ENCODE results near the gene GLCE. TPM values are rescaled to one million over a fixed set of nuclear protein-coding genes. Genes with fewer than 3 reads are reported as not detected.
"Not testable (repeated sequence)": the region's sequence is repeated elsewhere in the genome, so short reads cannot be mapped to it uniquely, and the experiment has no call there.

GLCE gene
- total and polyA plus RNA-seq, 5 experiments from 2014 or later = 5.2 to 8.3 (median 5.8) TPM

GRCh38 chr15:69167218-69167846 is 6.9 kb downstream of the GLCE start:
- no peak for DNase-seq
- H3K9me3 Mint-ChIP-seq = no peaks in the 10 kb centered on the region
- no peaks in the 10 kb centered on the region for H3K27me3 Mint-ChIP-seq
- POLR2A ChIA-PET = interaction anchor here (0.7 kb wide), 1 partner anchor 126 kb away, joined by 3 read pairs; no protein-coding TSS in a partner anchor
- peaks cover 2 to 11% (median 3%) of the 10 kb centered on the region in 4 donors for H3K4me1 Mint-ChIP-seq
- H3K27ac Mint-ChIP-seq = no peak overlapping the region
- H3K4me3 Mint-ChIP-seq = no peak overlapping the region
- H3K36me3 Mint-ChIP-seq = no peaks in the 10 kb centered on the region
- ATAC-seq = no peak

- H3K9me3 Mint-ChIP-seq, DNase-seq, H3K27ac Mint-ChIP-seq, POLR2A ChIA-PET, H3K27me3 Mint-ChIP-seq, ATAC-seq, H3K36me3 Mint-ChIP-seq, H3K4me3 Mint-ChIP-seq, H3K4me1 Mint-ChIP-seq: not testable (repeated sequence)
These were observed 7.9 kb downstream of the GLCE start for GRCh38 chr15:69168361-69168760.

- DNase-seq, POLR2A ChIA-PET, ATAC-seq, H3K4me1 Mint-ChIP-seq, H3K27me3 Mint-ChIP-seq, H3K4me3 Mint-ChIP-seq, H3K36me3 Mint-ChIP-seq, H3K27ac Mint-ChIP-seq, H3K9me3 Mint-ChIP-seq: not testable (repeated sequence)
These were observed 9.1 kb downstream of the GLCE start for GRCh38 chr15:69169540-69169939.

- H3K9me3 Mint-ChIP-seq = no peaks in the 10 kb centered on the region
- ATAC-seq = no peak
- POLR2A ChIA-PET = no interaction called here
- H3K36me3 Mint-ChIP-seq = peaks cover 0 to 3% (median 0%) of the 10 kb centered on the region in 3 donors
- no peak overlapping the region for H3K4me3 Mint-ChIP-seq
- H3K4me1 Mint-ChIP-seq = peaks cover 0 to 5% (median 2%) of the 10 kb centered on the region in 4 donors
- no peaks in the 10 kb centered on the region for H3K27me3 Mint-ChIP-seq
- no peak for DNase-seq
- peak overlapping the region in 1 of 10 donors; percentile 34 for H3K27ac Mint-ChIP-seq
These were observed 10.2 kb downstream of the GLCE start for GRCh38 chr15:69170597-69170996.

- Mint-ChIP-seq H3K27me3 (no peaks in the 10 kb centered on the region), H3K4me3 (no peak overlapping the region), H3K36me3 (peaks cover 0 to 3% (median 0%) of the 10 kb centered on the region in 3 donors), H3K9me3 (no peaks in the 10 kb centered on the region), H3K4me1 (peaks cover 0 to 5% (median 0%) of the 10 kb centered on the region in 4 donors), H3K27ac (no peak overlapping the region)
- POLR2A ChIA-PET = no interaction called here
- DNase-seq (no peak), ATAC-seq (no peak)
These were observed 12.4 kb downstream of the GLCE start for GRCh38 chr15:69172847-69173246.

GRCh38 chr15:69175536-69175935 is 15.1 kb downstream of the GLCE start:
- no peak overlapping the region for H3K27ac Mint-ChIP-seq
- no peak overlapping the region for H3K4me3 Mint-ChIP-seq
- peaks cover 0 to 3% (median 0%) of the 10 kb centered on the region in 3 donors for H3K36me3 Mint-ChIP-seq
- H3K27me3 Mint-ChIP-seq = no peaks in the 10 kb centered on the region
- ATAC-seq (no peak), DNase-seq (no peak)
- peaks cover 0 to 6% (median 0%) of the 10 kb centered on the region in 4 donors for H3K4me1 Mint-ChIP-seq
- POLR2A ChIA-PET = no interaction called here
- H3K9me3 Mint-ChIP-seq = no peaks in the 10 kb centered on the region

- peaks cover 0 to 6% (median under 1%) of the 10 kb centered on the region in 4 donors for H3K4me1 Mint-ChIP-seq
- ATAC-seq (no peak), DNase-seq (no peak)
- POLR2A ChIA-PET = no interaction called here
- H3K27me3 Mint-ChIP-seq = no peaks in the 10 kb centered on the region
- no peaks in the 10 kb centered on the region for H3K9me3 Mint-ChIP-seq
- H3K27ac Mint-ChIP-seq = no peak overlapping the region
- no peak overlapping the region for H3K4me3 Mint-ChIP-seq
- no peaks in the 10 kb centered on the region for H3K36me3 Mint-ChIP-seq
These were observed 21.0 kb downstream of the GLCE start for GRCh38 chr15:69181424-69181823.

- H3K27me3 Mint-ChIP-seq = no peaks in the 10 kb centered on the region
- H3K36me3 Mint-ChIP-seq = peaks cover 0 to 13% (median 10%) of the 10 kb centered on the region in 3 donors
- H3K9me3 Mint-ChIP-seq = peaks cover 2 to 20% (median 5%) of the 10 kb centered on the region in 9 donors
- H3K4me1 Mint-ChIP-seq = peaks cover 0 to 6% (median 0%) of the 10 kb centered on the region in 4 donors
- DNase-seq = no peak
- no peak overlapping the region for H3K27ac Mint-ChIP-seq
- no peak for ATAC-seq
- H3K4me3 Mint-ChIP-seq = no peak overlapping the region
- POLR2A ChIA-PET = no interaction called here
These were observed 24.8 kb downstream of the GLCE start for GRCh38 chr15:69185216-69185615.

- no peak for DNase-seq
- H3K27ac Mint-ChIP-seq = no peak overlapping the region
- no peak overlapping the region for H3K4me3 Mint-ChIP-seq
- H3K27me3 Mint-ChIP-seq = no peaks in the 10 kb centered on the region
- POLR2A ChIA-PET = no interaction called here
- H3K9me3 Mint-ChIP-seq = peaks cover 2 to 25% (median 9%) of the 10 kb centered on the region in 9 donors
- H3K36me3 Mint-ChIP-seq = peaks cover 0 to 16% (median 10%) of the 10 kb centered on the region in 3 donors
- H3K4me1 Mint-ChIP-seq = peaks cover 0 to 6% (median 0%) of the 10 kb centered on the region in 4 donors
- ATAC-seq = no peak
These were observed 25.3 kb downstream of the GLCE start for GRCh38 chr15:69185706-69186105.

GRCh38 chr15:69189157-69189556 is 28.7 kb downstream of the GLCE start:
- Mint-ChIP-seq H3K4me1 (peaks cover 0 to 6% (median 4%) of the 10 kb centered on the region in 4 donors), H3K36me3 (peaks cover 0 to 22% (median 16%) of the 10 kb centered on the region in 3 donors), H3K4me3 (no peak overlapping the region), H3K27me3 (no peaks in the 10 kb centered on the region), H3K9me3 (peaks cover 2 to 31% (median 16%) of the 10 kb centered on the region in 9 donors), H3K27ac (no peak overlapping the region)
- DNase-seq (no peak), ATAC-seq (no peak)
- POLR2A ChIA-PET = no interaction called here

- Mint-ChIP-seq H3K27ac (no peak overlapping the region), H3K4me3 (no peak overlapping the region), H3K9me3 (peaks cover 2 to 31% (median 16%) of the 10 kb centered on the region in 9 donors), H3K36me3 (peaks cover 0 to 22% (median 16%) of the 10 kb centered on the region in 3 donors), H3K27me3 (no peaks in the 10 kb centered on the region), H3K4me1 (peaks cover 2 to 9% (median 4%) of the 10 kb centered on the region in 4 donors)
- no peak for ATAC-seq
- DNase-seq = no peak
- POLR2A ChIA-PET = no interaction called here
These were observed 29.7 kb downstream of the GLCE start for GRCh38 chr15:69190091-69190490.

GRCh38 chr15:69190504-69190903 is 30.1 kb downstream of the GLCE start:
- ATAC-seq = no peak

GRCh38 chr15:69194025-69194827 is 33.8 kb downstream of the GLCE start:
- Mint-ChIP-seq H3K4me1 (peaks cover 4 to 6% (median 5%) of the 10 kb centered on the region in 4 donors), H3K9me3 (peaks cover 2 to 22% (median 16%) of the 10 kb centered on the region in 9 donors), H3K27ac (no peak overlapping the region), H3K4me3 (no peak overlapping the region), H3K27me3 (no peaks in the 10 kb centered on the region), H3K36me3 (peaks cover 18 to 32% (median 21%) of the 10 kb centered on the region in 3 donors)
- ATAC-seq (no peak), DNase-seq (no peak)
- POLR2A ChIA-PET = no interaction called here

More at GRCh38 chr15:69190504-69190903, 30.1 kb downstream of the GLCE start:
- Mint-ChIP-seq H3K27ac (no peak overlapping the region), H3K27me3 (no peaks in the 10 kb centered on the region), H3K4me1 (peaks cover 2 to 6% (median 4%) of the 10 kb centered on the region in 4 donors), H3K9me3 (peaks cover 2 to 31% (median 16%) of the 10 kb centered on the region in 9 donors), H3K36me3 (peaks cover 0 to 22% (median 16%) of the 10 kb centered on the region in 3 donors), H3K4me3 (no peak overlapping the region)
- no peak for DNase-seq
- POLR2A ChIA-PET = no interaction called here
